AG10803 (cell line): Measurements from ENCODE around the gene NELL1.

Experiments
- DNase-seq: peaks from one replicate; pipeline ENCODE4 v3.0.0; 2010; ENCODE audit warnings: low read depth
- H3K4me3 ChIP-seq: 2 replicates; pipeline ENCODE4 v1.5.1; 2011; ENCODE audit warnings: mild to moderate bottlenecking, low read length, control low read depth
- TF ChIP-seq, protein P1 (sequence below): conservative IDR thresholded peaks from 2 replicates; pipeline ENCODE4 v1.5.1; 2011; ENCODE audit warnings: mild to moderate bottlenecking, low read length, control low read depth, inconsistent platforms

NELL1 gene

DNA sequence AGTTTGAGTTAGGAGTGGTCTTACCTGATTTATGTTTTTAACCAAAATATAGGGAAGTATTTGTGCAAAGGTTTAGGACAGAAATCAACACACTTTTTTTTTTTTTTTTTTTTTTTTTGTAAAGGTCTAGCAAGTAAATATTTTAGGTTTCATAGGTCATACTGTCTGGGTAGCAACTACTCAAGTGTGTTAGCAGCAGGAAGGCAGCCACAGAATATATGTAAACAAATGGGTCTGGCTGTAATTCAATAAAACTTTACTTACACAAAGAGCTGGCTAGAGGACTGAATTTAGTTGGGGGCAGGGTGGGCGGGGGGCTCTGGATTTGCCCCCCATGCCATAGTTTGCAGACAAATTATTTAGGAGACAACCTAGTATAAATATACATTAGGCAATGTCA is 510.4 kb downstream of the NELL1 start:
- TF ChIP-seq, protein P1, sequence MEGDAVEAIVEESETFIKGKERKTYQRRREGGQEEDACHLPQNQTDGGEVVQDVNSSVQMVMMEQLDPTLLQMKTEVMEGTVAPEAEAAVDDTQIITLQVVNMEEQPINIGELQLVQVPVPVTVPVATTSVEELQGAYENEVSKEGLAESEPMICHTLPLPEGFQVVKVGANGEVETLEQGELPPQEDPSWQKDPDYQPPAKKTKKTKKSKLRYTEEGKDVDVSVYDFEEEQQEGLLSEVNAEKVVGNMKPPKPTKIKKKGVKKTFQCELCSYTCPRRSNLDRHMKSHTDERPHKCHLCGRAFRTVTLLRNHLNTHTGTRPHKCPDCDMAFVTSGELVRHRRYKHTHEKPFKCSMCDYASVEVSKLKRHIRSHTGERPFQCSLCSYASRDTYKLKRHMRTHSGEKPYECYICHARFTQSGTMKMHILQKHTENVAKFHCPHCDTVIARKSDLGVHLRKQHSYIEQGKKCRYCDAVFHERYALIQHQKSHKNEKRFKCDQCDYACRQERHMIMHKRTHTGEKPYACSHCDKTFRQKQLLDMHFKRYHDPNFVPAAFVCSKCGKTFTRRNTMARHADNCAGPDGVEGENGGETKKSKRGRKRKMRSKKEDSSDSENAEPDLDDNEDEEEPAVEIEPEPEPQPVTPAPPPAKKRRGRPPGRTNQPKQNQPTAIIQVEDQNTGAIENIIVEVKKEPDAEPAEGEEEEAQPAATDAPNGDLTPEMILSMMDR = no peak
- no peak for DNase-seq
- H3K4me3 ChIP-seq = no peak overlapping the region

DNA sequence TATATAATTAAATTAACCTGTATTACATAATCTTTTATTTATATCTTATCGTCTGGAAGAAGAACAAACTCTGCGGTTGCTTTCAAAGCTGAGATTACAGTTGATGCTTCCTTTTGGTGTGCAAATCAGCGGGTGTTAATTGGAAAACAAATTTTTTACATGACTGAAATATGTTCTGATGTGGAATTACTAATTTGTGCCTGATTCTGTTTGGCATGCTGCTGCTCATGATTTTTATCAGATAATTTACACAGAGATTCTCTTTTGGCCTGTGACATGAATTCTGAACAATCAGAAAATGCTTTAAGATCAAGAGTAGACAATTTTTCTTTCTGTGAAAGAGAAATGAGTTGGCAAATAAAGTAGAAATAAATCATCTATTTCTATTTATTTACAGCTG is 510.8 kb downstream of the NELL1 start:
- no peak for DNase-seq
- H3K4me3 ChIP-seq = no peak overlapping the region
- TF ChIP-seq, protein P1 = no peak

DNA sequence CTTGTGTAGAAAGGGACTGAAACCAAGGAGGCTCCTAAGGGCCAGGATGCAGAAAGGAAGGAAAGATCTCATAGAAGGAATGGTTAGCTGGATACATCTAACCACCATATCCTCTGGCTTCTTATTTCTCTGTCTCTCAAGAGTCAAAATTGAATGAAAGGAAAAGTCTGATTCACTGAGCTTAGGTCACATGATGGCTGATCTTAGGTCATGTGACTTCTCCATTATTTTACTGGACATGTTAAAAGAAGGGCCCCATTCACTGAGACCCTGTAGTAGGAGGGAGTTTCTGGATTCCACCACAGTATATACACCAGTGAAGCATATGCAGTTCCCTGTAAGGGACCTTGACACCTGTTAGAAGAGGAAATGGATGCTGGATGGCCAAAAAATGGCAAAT is 516.6 kb downstream of the NELL1 start:
- H3K4me3 ChIP-seq = no peak overlapping the region
- DNase-seq = no peak
- TF ChIP-seq, protein P1 = no peak

DNA sequence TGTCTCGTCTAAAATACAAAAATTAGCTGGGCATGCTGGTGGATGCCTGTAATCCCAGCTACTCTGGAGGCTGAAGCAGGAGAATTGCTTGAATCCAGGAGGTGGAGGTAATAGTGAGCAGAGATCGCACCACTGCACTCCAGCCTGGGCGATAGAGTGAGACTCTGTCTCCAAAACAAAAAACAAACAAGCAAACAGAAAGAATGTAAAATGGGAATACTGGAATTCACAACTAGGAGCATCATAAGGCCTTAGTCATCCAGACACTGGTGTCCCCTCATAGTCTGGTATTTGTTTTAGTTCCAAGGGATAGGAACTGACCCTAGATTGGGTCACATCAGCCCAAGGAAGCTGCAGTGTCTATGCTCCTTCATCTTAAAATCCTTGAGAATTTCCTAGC is 520.8 kb downstream of the NELL1 start:
- DNase-seq = no peak
- TF ChIP-seq, protein P1 = no peak
- H3K4me3 ChIP-seq = no peak overlapping the region

DNA sequence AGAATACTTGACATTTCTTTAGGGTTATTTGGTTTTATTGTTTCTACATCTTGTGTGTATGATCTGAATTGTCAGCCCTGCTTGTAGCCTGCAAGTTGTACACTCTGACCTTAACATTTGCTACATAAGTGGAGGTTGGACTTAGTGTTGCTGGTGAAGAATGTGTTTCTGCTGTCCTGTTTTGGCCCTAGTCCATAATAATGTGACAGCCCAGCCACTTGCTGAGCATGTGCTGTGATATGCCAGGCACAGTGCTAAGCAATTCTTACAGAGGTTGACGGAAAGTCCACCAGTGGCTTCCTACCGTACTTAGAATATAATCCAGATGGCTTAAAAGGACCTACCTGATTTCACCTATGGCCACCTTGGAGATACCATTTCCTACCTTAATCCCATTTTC is 526.6 kb downstream of the NELL1 start:
- no peak overlapping the region for H3K4me3 ChIP-seq
- no peak for DNase-seq
- TF ChIP-seq, protein P1 = no peak

DNA sequence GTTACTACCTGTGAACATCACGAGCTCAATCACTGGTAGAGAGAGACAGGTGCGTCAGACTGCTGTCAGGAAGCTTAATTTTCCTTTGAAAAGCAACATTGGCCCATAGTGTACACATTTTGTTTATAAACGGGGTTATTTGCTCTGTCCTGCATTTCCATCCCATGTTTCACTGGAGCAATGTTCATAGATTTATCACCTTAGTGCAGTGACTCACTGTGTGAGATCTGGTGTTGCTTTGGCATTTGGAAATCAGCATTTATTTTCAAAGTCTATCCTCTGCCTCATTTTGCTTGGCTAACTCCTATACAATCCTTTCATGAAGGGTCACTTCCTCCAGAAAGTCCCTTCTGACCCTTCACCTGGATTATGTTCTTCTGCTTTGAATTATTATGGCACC is 529.1 kb downstream of the NELL1 start:
- no peak overlapping the region for H3K4me3 ChIP-seq
- no peak for DNase-seq
- TF ChIP-seq, protein P1 = no peak

DNA sequence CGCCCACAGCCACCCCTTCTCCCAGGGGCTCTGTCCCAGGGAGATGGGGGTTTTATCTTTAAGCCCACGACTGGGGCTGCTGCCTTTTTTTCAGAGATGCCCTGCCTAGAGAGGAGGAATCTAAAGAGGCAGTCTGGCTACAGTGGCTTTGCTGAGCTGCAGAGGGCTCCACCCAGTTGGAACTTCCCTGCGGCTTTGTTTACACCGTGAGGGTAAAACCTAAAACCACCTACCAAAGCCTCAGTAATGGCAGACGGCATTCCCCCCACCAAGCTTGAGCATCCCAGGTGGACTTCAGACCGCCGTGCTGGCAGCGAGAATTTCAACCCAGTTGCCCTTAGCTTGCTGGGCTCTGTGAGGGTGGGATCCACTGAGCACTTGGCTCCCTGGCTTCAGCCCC is 535.8 kb downstream of the NELL1 start:
- TF ChIP-seq, protein P1 = no peak
- no peak overlapping the region for H3K4me3 ChIP-seq
- DNase-seq = no peak
